Nephron progenitor cell (in vitro differentiated cells): ENCODE results near the gene KDM2B.

Experiments used
- DNase-seq: peaks from one replicate; pipeline ENCODE4 v3.0.0; 2021
- H3K27ac Mint-ChIP-seq: 2 replicates; pipeline ENCODE4 v1.8.0; 2021; ENCODE audit warnings: mild to moderate bottlenecking, moderate library complexity, mixed read lengths
- H3K27me3 Mint-ChIP-seq: 2 replicates; pipeline ENCODE4 v1.8.0; 2021; ENCODE audit warnings: mild to moderate bottlenecking, low read depth, mixed read lengths; ENCODE audit not compliant: poor library complexity
- H3K36me3 Mint-ChIP-seq: 2 replicates; pipeline ENCODE4 v1.8.0; 2021; ENCODE audit warnings: low read depth, mixed read lengths
- H3K4me1 Mint-ChIP-seq: 2 replicates; pipeline ENCODE4 v1.8.0; 2021; ENCODE audit warnings: mixed read lengths
- H3K4me3 Mint-ChIP-seq: 2 replicates; pipeline ENCODE4 v1.8.0; 2021; ENCODE audit warnings: mild to moderate bottlenecking, moderate library complexity, mixed read lengths
- H3K9me3 Mint-ChIP-seq: 2 replicates; pipeline ENCODE4 v1.8.0; 2021; ENCODE audit warnings: mild to moderate bottlenecking, moderate library complexity, mixed read lengths
- CTCF ChIP-seq: fragments of 200-600 bp; sonication (generic); IDR thresholded peaks from 2 replicates; pipeline ENCODE4 v1.5.0; 2021; ENCODE audit warnings: antibody characterized with exemption

The KDM2B gene

GRCh38 chr12:121443911-121444841 is 136.6 kb downstream of the KDM2B start:
- TF ChIP-seq CTCF = no peak
- peak overlapping the region; percentile 96 for H3K27ac Mint-ChIP-seq

GRCh38 chr12:121443193-121443870 is 137.5 kb downstream of the KDM2B start:
- Mint-ChIP-seq H3K9me3 (peaks cover 3% of the 10 kb centered on the region), H3K4me3 (no peak overlapping the region), H3K4me1 (peaks cover 36% of the 10 kb centered on the region), H3K27ac (peak overlapping the region; percentile 95), H3K36me3 (peaks cover 68% of the 10 kb centered on the region), H3K27me3 (peaks cover 3% of the 10 kb centered on the region)
- peak; percentile 87 for DNase-seq
- peak; percentile 75 for TF ChIP-seq CTCF

More at GRCh38 chr12:121443911-121444841, 136.6 kb downstream of the KDM2B start:
- Mint-ChIP-seq H3K27me3 (peaks cover 3% of the 10 kb centered on the region), H3K9me3 (no peaks in the 10 kb centered on the region), H3K4me1 (peaks cover 40% of the 10 kb centered on the region), H3K4me3 (no peak overlapping the region), H3K36me3 (peaks cover 68% of the 10 kb centered on the region)
- DNase-seq = no peak

GRCh38 chr12:121442028-121442948 is 138.5 kb downstream of the KDM2B start:
- Mint-ChIP-seq H3K9me3 (peaks cover 12% of the 10 kb centered on the region), H3K4me3 (no peak overlapping the region), H3K36me3 (peaks cover 78% of the 10 kb centered on the region), H3K27ac (peak overlapping the region; percentile 59), H3K27me3 (peaks cover 2% of the 10 kb centered on the region), H3K4me1 (peaks cover 36% of the 10 kb centered on the region)
- no peak for TF ChIP-seq CTCF
- no peak for DNase-seq

- Mint-ChIP-seq H3K4me1 (peaks cover 29% of the 10 kb centered on the region), H3K27ac (peak overlapping the region; percentile 59), H3K4me3 (no peak overlapping the region), H3K36me3 (peaks cover 78% of the 10 kb centered on the region), H3K9me3 (peaks cover 19% of the 10 kb centered on the region), H3K27me3 (no peaks in the 10 kb centered on the region)
- DNase-seq = no peak
- TF ChIP-seq CTCF = no peak
Observed at GRCh38 chr12:121441555-121441954, 139.3 kb downstream of the KDM2B start.

DNA sequence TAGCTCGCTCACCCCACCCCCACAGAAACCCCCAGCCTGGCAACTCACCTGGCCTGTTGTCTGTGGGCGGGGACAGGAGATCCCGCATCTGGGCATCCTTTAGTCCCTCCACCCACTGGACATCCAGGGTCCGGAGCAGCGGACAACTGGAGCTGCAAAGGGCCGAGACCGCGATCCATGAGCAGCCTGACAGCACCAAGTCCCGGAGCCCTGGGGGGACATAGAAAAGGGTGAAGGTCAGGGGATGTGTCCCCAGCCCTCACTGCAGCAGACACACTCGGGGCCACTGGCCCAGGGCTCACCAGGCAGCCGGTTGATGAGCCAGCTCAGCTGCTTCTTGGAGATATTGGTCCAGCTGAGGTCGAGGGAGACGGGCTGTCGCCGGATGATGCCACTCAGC is 140.1 kb downstream of the KDM2B start:
- H3K27ac Mint-ChIP-seq = no peak overlapping the region
- no peaks in the 10 kb centered on the region for H3K27me3 Mint-ChIP-seq
- no peak overlapping the region for H3K4me3 Mint-ChIP-seq
- peaks cover 25% of the 10 kb centered on the region for H3K4me1 Mint-ChIP-seq
- no peak for TF ChIP-seq CTCF
- no peak for DNase-seq
- H3K9me3 Mint-ChIP-seq = peaks cover 27% of the 10 kb centered on the region
- peaks cover 82% of the 10 kb centered on the region for H3K36me3 Mint-ChIP-seq
